Fibroblast of skin of right quadriceps (primary cell): ENCODE results near the gene WNT7A.

ENCODE experiments used
- DNase-seq: peaks from one replicate; pipeline ENCODE4 v3.0.0-alpha.2; 2013

Gene WNT7A

GRCh38 chr3:13884851-13885703 lies 5.2 kb upstream of the WNT7A start:
- no peak for DNase-seq

- DNase-seq: no peak
Observed at GRCh38 chr3:13883681-13884080, 3.8 kb upstream of the WNT7A start.

GRCh38 chr3:13882876-13883275 lies 3.0 kb upstream of the WNT7A start:
- no peak for DNase-seq

GRCh38 chr3:13881536-13882410 lies 1.9 kb upstream of the WNT7A start:
- DNase-seq: no peak

- DNase-seq: no peak
Observed at GRCh38 chr3:13880811-13881156, 913 bp upstream of the WNT7A start.

- no peak for DNase-seq
Observed at GRCh38 chr3:13879102-13879945, 547 bp downstream of the WNT7A start.

- DNase-seq: no peak
Observed at GRCh38 chr3:13878281-13879101, 1.4 kb downstream of the WNT7A start.

- no peak for DNase-seq
Observed at GRCh38 chr3:13877911-13878280, 2.0 kb downstream of the WNT7A start.

- DNase-seq: no peak
Observed at GRCh38 chr3:13876451-13877100, 3.3 kb downstream of the WNT7A start.

- no peak for DNase-seq
Observed at GRCh38 chr3:13874891-13875290, 5.0 kb downstream of the WNT7A start.

- no peak for DNase-seq
Observed at GRCh38 chr3:13873818-13874217, 6.1 kb downstream of the WNT7A start.

GRCh38 chr3:13872451-13872850 lies 7.4 kb downstream of the WNT7A start:
- DNase-seq: no peak

GRCh38 chr3:13871791-13872190 lies 8.1 kb downstream of the WNT7A start:
- no peak for DNase-seq

GRCh38 chr3:13870902-13871301 lies 9.0 kb downstream of the WNT7A start:
- no peak for DNase-seq

- DNase-seq: no peak
Observed at GRCh38 chr3:13869761-13870343, 10.0 kb downstream of the WNT7A start.

- no peak for DNase-seq
Observed at GRCh38 chr3:13868844-13869724, 10.8 kb downstream of the WNT7A start.

- DNase-seq: no peak
Observed at GRCh38 chr3:13867732-13868131, 12.1 kb downstream of the WNT7A start.

- no peak for DNase-seq
Observed at GRCh38 chr3:13866041-13866965, 13.6 kb downstream of the WNT7A start.

- DNase-seq: no peak
Observed at GRCh38 chr3:13865581-13865980, 14.3 kb downstream of the WNT7A start.
